DMS114 treated with DMSO at 0.1 percent for 48 hours (cell line): ENCODE results near the gene ASPG.

Source experiments
- DNase-seq: peaks from one replicate; lab custom pipeline; 2025; ENCODE audit not compliant: unreplicated experiment; lab: John Stamatoyannopoulos, UW

ASPG gene

GRCh38 chr14:104116288-104116755 lies 30.8 kb downstream of the ASPG start:
- no peak for DNase-seq

GRCh38 chr14:104116756-104117340 lies 31.3 kb downstream of the ASPG start:
- no peak for DNase-seq

- DNase-seq: no peak
Measured at GRCh38 chr14:104117341-104118005, 32.0 kb downstream of the ASPG start.

GRCh38 chr14:104118006-104118844 lies 32.7 kb downstream of the ASPG start:
- no peak for DNase-seq

- DNase-seq: no peak
Measured at GRCh38 chr14:104119119-104119487, 33.6 kb downstream of the ASPG start.

GRCh38 chr14:104119488-104120251 lies 34.2 kb downstream of the ASPG start:
- DNase-seq: no peak

GRCh38 chr14:104120281-104120741 lies 34.8 kb downstream of the ASPG start:
- DNase-seq: no peak

- DNase-seq: no peak
Measured at GRCh38 chr14:104121142-104121541, 35.6 kb downstream of the ASPG start.

GRCh38 chr14:104123879-104124278 lies 38.4 kb downstream of the ASPG start:
- no peak for DNase-seq

- no peak for DNase-seq
Measured at GRCh38 chr14:104125011-104125410, 39.5 kb downstream of the ASPG start.

GRCh38 chr14:104126753-104127152 lies 41.3 kb downstream of the ASPG start:
- no peak for DNase-seq

- no peak for DNase-seq
Measured at GRCh38 chr14:104128981-104129380, 43.5 kb downstream of the ASPG start.

GRCh38 chr14:104129556-104129955 lies 44.1 kb downstream of the ASPG start:
- no peak for DNase-seq

GRCh38 chr14:104130974-104131651 lies 45.6 kb downstream of the ASPG start:
- peak; percentile 28 for DNase-seq

- DNase-seq: no peak
Measured at GRCh38 chr14:104131968-104132732, 46.6 kb downstream of the ASPG start.

- DNase-seq: no peak
Measured at GRCh38 chr14:104132981-104133380, 47.5 kb downstream of the ASPG start.

- no peak for DNase-seq
Measured at GRCh38 chr14:104133496-104133895, 48.0 kb downstream of the ASPG start.

- no peak for DNase-seq
Measured at GRCh38 chr14:104134061-104134965, 48.8 kb downstream of the ASPG start.
